HepG2 (cell line): ENCODE data around the gene RPS8. TPM values are rescaled to one million over a fixed set of nuclear protein-coding genes. Genes with fewer than 3 reads are reported as not detected.

Source experiments
- ARID4A ChIP-seq: sonication (generic); formaldehyde crosslinking; IDR thresholded peaks from 2 replicates; pipeline ENCODE4 v1.5.0; 2020; ENCODE audit warnings: mild to moderate bottlenecking, missing genetic modification reagents, borderline replicate concordance
- ZMAT3 ChIP-seq: sonication (generic); formaldehyde crosslinking; conservative IDR thresholded peaks from 2 replicates; pipeline ENCODE4 v1.7.0; 2021; ENCODE audit warnings: missing genetic modification reagents
- ZNF121 ChIP-seq: sonication (generic); formaldehyde crosslinking; IDR thresholded peaks from 2 replicates; pipeline ENCODE4 v1.5.0; 2020; ENCODE audit warnings: mild to moderate bottlenecking, missing genetic modification reagents
- ZNF619 ChIP-seq: sonication (generic); formaldehyde crosslinking; IDR thresholded peaks from 2 replicates; pipeline ENCODE4 v1.4.0; 2020; ENCODE audit warnings: mild to moderate bottlenecking, missing genetic modification reagents
- polyA plus RNA-seq, 8 experiments: library from polyadenylated mRNA; depleted of rRNA in 3 of 8; stranded (reverse) in 7 of 8; unstranded in 1 of 8; fragments of >200 nt; fragmentation: Illumina TruSeq in 4 of 8; extraction: Trizol in 4 of 8; gene quantifications; 2 replicates each; pipeline versions ENCODE4 v1.2.1 to v1.2.3, GENCODE V29; 2011 to 2016; ENCODE audit warnings: low read depth in 4 of 8, missing spikeins in 1 of 8, mixed read lengths in 1 of 8; ENCODE audit not compliant: insufficient read depth in 1 of 8
- total RNA-seq, 5 experiments: library from RNA; depleted of rRNA; stranded (reverse); fragments of >200 nt; fragmentation: Illumina TruSeq; extraction: Trizol; gene quantifications; 2 replicates each; pipeline ENCODE4 v1.2.3, GENCODE V29; 2016; ENCODE audit warnings: low read depth in 1 of 5
- TF ChIP-seq, protein P1 (sequence below): sonication (generic); formaldehyde crosslinking; IDR thresholded peaks from 2 replicates; pipeline ENCODE4 v1.4.0; 2020; ENCODE audit warnings: missing genetic modification reagents
- TF ChIP-seq, protein P2 (sequence below): sonication (generic); formaldehyde crosslinking; IDR thresholded peaks from 2 replicates; pipeline ENCODE4 v1.5.0; 2020; ENCODE audit warnings: mild to moderate bottlenecking, missing genetic modification reagents, moderate library complexity
- TF ChIP-seq, protein P3 (sequence below): sonication (generic); formaldehyde crosslinking; IDR thresholded peaks from 2 replicates; pipeline ENCODE4 v1.9.0; 2021; ENCODE audit warnings: mild to moderate bottlenecking, missing genetic modification reagents
- TF ChIP-seq, protein P4 (sequence below): sonication (generic); formaldehyde crosslinking; IDR thresholded peaks from 2 replicates; pipeline ENCODE4 v1.8.0; 2022; ENCODE audit warnings: missing genetic modification reagents, mild to moderate bottlenecking, borderline replicate concordance

The RPS8 gene
- total and polyA plus RNA-seq, 2 of the 13 experiments (the other 11 are each of a cell fraction or from before 2014, with no cell fraction given): 2,628 to 2,822 TPM

DNA sequence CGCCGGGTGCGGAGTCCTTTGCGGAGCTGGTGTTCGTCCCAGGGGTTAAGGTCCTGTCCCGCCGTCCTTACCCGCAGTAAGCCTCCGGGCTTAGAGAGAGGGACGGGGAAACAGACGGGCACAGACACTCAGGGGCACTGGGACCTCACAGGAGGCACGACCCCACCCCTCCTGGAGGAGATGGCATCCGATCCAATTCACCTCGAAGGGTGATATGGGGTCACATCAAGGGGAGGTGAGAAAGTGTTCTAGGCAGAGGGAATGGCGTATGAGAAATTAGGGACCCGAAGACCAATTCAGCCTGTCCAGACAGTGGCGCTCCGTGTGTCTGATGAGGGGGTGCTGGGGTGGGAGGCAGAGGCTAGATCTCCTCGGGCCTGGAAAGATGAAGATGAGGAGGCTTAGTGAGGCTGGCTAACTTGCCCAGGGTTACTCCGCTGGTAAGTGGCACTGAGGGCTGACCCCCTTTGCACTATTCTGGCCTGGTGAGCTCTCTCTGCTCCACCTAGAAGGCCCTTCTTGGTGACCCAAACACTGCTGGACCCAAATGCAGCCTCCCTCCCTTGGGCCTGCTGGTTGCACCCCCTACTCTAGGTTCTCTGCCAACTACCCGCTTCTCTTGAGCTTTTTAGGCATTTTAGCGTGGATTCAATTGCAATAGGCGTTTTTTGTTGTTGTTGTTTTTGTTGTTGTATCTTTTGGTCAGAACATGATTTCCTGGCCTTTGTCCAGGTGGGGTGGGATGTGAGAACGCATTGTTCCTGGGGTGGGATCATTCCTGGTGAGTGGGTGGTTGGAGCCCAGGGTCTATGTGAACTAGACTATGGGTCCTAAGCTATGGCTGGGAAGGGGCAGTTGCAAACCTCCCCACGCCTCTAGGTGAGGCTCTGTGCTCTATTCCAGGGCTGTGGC, 45.2 kb downstream of the RPS8 start (continued):
- TF ChIP-seq, protein P1, sequence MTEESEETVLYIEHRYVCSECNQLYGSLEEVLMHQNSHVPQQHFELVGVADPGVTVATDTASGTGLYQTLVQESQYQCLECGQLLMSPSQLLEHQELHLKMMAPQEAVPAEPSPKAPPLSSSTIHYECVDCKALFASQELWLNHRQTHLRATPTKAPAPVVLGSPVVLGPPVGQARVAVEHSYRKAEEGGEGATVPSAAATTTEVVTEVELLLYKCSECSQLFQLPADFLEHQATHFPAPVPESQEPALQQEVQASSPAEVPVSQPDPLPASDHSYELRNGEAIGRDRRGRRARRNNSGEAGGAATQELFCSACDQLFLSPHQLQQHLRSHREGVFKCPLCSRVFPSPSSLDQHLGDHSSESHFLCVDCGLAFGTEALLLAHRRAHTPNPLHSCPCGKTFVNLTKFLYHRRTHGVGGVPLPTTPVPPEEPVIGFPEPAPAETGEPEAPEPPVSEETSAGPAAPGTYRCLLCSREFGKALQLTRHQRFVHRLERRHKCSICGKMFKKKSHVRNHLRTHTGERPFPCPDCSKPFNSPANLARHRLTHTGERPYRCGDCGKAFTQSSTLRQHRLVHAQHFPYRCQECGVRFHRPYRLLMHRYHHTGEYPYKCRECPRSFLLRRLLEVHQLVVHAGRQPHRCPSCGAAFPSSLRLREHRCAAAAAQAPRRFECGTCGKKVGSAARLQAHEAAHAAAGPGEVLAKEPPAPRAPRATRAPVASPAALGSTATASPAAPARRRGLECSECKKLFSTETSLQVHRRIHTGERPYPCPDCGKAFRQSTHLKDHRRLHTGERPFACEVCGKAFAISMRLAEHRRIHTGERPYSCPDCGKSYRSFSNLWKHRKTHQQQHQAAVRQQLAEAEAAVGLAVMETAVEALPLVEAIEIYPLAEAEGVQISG (CRISPR knock-in tag): 0 out of 2 replicates have a peak, but pooled peaks have one; percentile 19
- TF ChIP-seq, protein P2, sequence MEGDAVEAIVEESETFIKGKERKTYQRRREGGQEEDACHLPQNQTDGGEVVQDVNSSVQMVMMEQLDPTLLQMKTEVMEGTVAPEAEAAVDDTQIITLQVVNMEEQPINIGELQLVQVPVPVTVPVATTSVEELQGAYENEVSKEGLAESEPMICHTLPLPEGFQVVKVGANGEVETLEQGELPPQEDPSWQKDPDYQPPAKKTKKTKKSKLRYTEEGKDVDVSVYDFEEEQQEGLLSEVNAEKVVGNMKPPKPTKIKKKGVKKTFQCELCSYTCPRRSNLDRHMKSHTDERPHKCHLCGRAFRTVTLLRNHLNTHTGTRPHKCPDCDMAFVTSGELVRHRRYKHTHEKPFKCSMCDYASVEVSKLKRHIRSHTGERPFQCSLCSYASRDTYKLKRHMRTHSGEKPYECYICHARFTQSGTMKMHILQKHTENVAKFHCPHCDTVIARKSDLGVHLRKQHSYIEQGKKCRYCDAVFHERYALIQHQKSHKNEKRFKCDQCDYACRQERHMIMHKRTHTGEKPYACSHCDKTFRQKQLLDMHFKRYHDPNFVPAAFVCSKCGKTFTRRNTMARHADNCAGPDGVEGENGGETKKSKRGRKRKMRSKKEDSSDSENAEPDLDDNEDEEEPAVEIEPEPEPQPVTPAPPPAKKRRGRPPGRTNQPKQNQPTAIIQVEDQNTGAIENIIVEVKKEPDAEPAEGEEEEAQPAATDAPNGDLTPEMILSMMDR (CRISPR knock-in tag): peak; percentile 27; the same call in 1 of the 2 replicates
- TF ChIP-seq, protein P3, sequence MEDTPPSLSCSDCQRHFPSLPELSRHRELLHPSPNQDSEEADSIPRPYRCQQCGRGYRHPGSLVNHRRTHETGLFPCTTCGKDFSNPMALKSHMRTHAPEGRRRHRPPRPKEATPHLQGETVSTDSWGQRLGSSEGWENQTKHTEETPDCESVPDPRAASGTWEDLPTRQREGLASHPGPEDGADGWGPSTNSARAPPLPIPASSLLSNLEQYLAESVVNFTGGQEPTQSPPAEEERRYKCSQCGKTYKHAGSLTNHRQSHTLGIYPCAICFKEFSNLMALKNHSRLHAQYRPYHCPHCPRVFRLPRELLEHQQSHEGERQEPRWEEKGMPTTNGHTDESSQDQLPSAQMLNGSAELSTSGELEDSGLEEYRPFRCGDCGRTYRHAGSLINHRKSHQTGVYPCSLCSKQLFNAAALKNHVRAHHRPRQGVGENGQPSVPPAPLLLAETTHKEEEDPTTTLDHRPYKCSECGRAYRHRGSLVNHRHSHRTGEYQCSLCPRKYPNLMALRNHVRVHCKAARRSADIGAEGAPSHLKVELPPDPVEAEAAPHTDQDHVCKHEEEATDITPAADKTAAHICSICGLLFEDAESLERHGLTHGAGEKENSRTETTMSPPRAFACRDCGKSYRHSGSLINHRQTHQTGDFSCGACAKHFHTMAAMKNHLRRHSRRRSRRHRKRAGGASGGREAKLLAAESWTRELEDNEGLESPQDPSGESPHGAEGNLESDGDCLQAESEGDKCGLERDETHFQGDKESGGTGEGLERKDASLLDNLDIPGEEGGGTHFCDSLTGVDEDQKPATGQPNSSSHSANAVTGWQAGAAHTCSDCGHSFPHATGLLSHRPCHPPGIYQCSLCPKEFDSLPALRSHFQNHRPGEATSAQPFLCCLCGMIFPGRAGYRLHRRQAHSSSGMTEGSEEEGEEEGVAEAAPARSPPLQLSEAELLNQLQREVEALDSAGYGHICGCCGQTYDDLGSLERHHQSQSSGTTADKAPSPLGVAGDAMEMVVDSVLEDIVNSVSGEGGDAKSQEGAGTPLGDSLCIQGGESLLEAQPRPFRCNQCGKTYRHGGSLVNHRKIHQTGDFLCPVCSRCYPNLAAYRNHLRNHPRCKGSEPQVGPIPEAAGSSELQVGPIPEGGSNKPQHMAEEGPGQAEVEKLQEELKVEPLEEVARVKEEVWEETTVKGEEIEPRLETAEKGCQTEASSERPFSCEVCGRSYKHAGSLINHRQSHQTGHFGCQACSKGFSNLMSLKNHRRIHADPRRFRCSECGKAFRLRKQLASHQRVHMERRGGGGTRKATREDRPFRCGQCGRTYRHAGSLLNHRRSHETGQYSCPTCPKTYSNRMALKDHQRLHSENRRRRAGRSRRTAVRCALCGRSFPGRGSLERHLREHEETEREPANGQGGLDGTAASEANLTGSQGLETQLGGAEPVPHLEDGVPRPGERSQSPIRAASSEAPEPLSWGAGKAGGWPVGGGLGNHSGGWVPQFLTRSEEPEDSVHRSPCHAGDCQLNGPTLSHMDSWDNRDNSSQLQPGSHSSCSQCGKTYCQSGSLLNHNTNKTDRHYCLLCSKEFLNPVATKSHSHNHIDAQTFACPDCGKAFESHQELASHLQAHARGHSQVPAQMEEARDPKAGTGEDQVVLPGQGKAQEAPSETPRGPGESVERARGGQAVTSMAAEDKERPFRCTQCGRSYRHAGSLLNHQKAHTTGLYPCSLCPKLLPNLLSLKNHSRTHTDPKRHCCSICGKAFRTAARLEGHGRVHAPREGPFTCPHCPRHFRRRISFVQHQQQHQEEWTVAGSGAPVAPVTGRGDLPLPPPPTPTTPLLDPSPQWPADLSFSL (CRISPR knock-in tag): no peak
- TF ChIP-seq ZNF121 (CRISPR knock-in tag) (0 out of 2 replicates have a peak, but pooled peaks have one; percentile 36), ZMAT3 (CRISPR knock-in tag) (0 out of 2 replicates have a peak, but pooled peaks have one; percentile 0), ZNF619 (CRISPR knock-in tag) (0 out of 2 replicates have a peak, but pooled peaks have one; percentile 12), ARID4A (CRISPR knock-in tag) (peak; percentile 57; the same call in 1 of the 2 replicates)
- TF ChIP-seq, protein P4, sequence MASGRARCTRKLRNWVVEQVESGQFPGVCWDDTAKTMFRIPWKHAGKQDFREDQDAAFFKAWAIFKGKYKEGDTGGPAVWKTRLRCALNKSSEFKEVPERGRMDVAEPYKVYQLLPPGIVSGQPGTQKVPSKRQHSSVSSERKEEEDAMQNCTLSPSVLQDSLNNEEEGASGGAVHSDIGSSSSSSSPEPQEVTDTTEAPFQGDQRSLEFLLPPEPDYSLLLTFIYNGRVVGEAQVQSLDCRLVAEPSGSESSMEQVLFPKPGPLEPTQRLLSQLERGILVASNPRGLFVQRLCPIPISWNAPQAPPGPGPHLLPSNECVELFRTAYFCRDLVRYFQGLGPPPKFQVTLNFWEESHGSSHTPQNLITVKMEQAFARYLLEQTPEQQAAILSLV (CRISPR knock-in tag): 0 out of 2 replicates have a peak, but pooled peaks have one; percentile 36
